ENCODE results near the gene DMAP1.
A peak's percentile ranks its signal among the peaks of the same experiment; 100 is the strongest.

The DMAP1 gene

DNA sequence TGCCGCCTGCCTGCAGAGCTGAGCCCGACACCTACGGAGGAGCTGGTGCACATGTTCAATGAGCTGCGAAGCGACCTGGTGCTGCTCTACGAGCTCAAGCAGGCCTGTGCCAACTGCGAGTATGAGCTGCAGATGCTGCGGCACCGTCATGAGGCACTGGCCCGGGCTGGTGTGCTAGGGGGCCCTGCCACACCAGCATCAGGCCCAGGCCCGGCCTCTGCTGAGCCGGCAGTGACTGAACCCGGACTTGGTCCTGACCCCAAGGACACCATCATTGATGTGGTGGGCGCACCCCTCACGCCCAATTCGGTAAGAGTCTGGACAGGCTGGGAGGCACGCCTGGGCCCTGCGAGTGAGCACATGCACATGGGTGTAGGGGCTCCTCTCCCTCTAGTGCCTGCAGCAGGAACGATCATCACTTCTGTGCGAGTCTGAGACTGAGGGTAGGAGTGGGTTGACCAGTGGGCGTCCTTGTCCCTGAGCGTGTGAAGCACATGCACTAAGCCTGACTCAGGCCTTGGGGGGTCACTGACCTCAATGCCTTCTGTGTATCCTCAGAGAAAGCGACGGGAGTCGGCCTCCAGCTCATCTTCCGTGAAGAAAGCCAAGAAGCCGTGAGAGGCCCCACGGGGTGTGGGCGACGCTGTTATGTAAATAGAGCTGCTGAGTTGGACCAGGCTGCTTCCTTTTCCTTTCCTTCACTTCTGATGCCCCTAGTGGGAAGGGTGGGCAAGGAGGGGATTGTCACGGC, 6.9 kb downstream of the DMAP1 start:
- no peak for DNase-seq
- no peak for TF ChIP-seq POLR2A (IDR thresholded peaks at IDR 0.05; ENCODE audit: low read length)
- no peak for TF ChIP-seq GATA1 (IDR thresholded peaks at IDR 0.05; ENCODE audit: low read depth, low read length)

- DNase-seq = no peak
- no peak for TF ChIP-seq POLR2A (IDR thresholded peaks at IDR 0.05; ENCODE audit: low read length)
- TF ChIP-seq GATA1 (IDR thresholded peaks at IDR 0.05; ENCODE audit: low read depth, low read length) = no peak
These were observed 7.5 kb downstream of the DMAP1 start for GRCh38 chr1:44220755-44221154.

GRCh38 chr1:44221769-44222168, 8.5 kb downstream of the DMAP1 start:
- DNase-seq = no peak
- TF ChIP-seq GATA1 (IDR thresholded peaks at IDR 0.05; ENCODE audit: low read depth, low read length) (no peak), POLR2A (IDR thresholded peaks at IDR 0.05; ENCODE audit: low read length) (no peak)

DNA sequence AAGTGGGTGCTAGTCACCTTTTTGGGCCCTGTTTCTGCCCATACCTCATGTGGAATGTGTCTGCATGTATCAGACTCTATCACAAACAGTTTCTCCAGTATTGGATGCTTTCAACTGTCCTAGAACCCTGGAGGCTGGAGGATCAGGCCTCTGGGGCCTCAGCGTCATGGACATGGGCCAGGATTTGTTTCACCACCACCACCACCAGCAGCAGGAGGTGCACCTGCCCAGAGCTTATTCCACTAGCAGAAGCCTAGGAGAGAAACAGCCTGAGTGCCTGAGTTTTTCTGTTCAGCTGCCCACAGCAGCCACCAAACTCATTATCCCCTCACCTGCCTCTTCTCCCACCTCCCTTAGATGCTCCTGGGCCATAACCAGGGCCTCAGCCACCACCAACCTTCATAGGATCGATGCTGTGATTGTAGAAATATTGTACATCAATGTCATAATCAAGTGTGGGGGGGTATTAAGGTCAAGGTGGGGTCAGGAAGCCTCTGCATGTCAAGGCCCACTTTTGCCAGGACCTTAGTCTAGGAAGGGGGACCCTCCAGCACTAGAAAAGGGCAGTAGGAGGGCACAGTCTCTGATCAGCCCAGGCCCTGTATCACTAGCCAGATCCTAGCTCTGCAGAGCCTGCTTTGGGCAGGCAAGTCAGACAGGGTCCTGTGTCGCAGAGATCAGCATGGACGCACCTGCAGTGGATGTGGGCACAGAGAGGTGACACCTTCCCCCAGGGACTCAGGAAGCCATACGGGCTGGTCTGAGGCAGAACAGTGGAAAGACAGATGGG, 9.3 kb downstream of the DMAP1 start:
- no peak for DNase-seq
- TF ChIP-seq GATA1 (IDR thresholded peaks at IDR 0.05; ENCODE audit: low read depth, low read length) (no peak), POLR2A (IDR thresholded peaks at IDR 0.05; ENCODE audit: low read length) (no peak)

- TF ChIP-seq POLR2A (IDR thresholded peaks at IDR 0.05; ENCODE audit: low read length) (no peak), GATA1 (IDR thresholded peaks at IDR 0.05; ENCODE audit: low read depth, low read length) (no peak)
- DNase-seq = no peak
These were observed 9.9 kb downstream of the DMAP1 start for GRCh38 chr1:44223187-44223610.

DNA sequence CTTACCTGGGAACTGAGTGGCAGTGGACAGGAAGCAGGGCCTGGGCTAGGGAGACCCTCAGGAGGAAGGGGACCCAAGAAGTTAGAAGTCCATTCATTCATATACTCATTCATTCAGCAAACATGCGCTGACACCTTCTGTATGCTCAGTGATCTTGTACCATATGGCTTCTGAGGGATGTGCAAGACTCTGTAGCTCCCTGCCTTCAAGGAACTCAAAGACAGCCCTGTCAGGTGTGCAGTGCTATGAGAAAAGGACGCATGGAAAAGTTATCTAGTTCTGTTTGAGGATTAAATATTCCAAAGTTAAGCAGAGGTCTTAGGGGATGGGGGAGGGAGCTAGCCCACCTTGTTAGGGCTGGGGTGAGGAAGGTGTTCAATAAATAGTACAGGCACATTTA, 12.5 kb downstream of the DMAP1 start:
- DNase-seq = no peak
- TF ChIP-seq POLR2A (IDR thresholded peaks at IDR 0.05; ENCODE audit: low read length) (no peak), GATA1 (IDR thresholded peaks at IDR 0.05; ENCODE audit: low read depth, low read length) (no peak)

DNA sequence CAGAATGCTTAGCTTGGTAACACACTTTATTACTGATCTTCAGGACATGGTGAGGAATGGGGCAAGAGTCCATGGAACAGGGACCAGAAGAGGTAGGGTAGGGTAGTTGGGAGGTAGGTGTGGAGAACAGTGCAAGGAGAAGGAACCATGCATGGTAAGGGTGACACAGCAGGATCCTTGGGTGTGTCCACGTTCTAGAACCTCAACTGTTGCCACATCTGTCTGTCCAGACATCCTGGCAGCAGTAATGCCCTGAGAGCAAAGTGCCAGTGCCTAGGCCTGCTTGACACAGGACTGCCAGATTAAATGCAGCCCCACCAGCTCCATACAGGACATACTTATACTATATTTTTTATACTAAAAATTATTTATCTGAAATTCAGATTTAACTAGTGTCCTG, 13.9 kb downstream of the DMAP1 start:
- DNase-seq = peak; percentile 88 to 90
- no peak for TF ChIP-seq GATA1 (IDR thresholded peaks at IDR 0.05; ENCODE audit: low read depth, low read length)
- no peak for TF ChIP-seq POLR2A (IDR thresholded peaks at IDR 0.05; ENCODE audit: low read length)

DNA sequence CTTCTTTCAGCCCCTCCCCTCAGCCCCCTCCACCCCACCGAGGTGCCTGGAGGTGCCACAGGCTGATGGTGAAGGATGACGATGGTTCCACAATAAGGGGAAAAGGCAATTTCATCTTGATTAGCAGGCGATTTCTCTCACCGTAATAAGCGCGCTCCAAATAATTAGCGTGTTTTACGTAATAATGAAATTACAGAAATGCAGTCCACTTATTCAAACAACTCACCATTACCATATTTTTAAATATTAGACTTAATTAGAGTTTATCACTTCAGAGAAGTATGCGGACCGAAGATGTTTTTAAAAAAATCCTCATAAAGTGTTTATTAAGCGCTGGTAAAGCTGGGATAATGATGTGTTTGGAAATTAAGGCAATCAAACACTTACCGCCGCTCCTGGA, 14.9 kb downstream of the DMAP1 start:
- TF ChIP-seq GATA1 (IDR thresholded peaks at IDR 0.05; ENCODE audit: low read depth, low read length) = no peak
- no peak for TF ChIP-seq POLR2A (IDR thresholded peaks at IDR 0.05; ENCODE audit: low read length)
- no peak for DNase-seq

GRCh38 chr1:44229435-44230167, 16.3 kb downstream of the DMAP1 start:
- TF ChIP-seq POLR2A (IDR thresholded peaks at IDR 0.05; ENCODE audit: low read length) = no peak

GRCh38 chr1:44230796-44231195, 17.5 kb downstream of the DMAP1 start:
- no peak for DNase-seq
- TF ChIP-seq GATA1 (IDR thresholded peaks at IDR 0.05; ENCODE audit: low read depth, low read length) (no peak), POLR2A (IDR thresholded peaks at IDR 0.05; ENCODE audit: low read length) (no peak)

More at GRCh38 chr1:44229435-44230167, 16.3 kb downstream of the DMAP1 start:
- no peak for DNase-seq

DNA sequence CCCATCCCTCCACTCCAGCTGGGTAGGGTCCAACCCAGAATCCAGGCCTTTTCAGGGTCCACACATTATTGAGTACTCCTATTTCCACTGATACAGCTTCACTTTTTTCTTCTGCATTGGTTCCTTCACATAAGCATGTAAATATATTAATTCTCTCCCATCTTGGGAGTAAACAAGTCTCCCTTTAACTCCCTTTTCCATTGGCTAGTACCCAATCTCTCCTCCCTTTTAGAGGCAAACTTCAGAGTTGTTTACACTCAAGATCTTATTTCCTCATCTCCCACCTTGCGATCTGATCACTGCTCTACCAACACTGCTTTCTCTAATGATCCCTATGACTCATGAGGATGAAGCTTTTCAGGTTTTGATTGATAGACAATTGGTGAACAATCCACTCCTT, 20.3 kb downstream of the DMAP1 start:
- TF ChIP-seq GATA1 (IDR thresholded peaks at IDR 0.05; ENCODE audit: low read depth, low read length) = no peak
- no peak for TF ChIP-seq POLR2A (IDR thresholded peaks at IDR 0.05; ENCODE audit: low read length)

GRCh38 chr1:44235808-44236207, 22.5 kb downstream of the DMAP1 start:
- TF ChIP-seq GATA1 (IDR thresholded peaks at IDR 0.05; ENCODE audit: low read depth, low read length) (no peak), POLR2A (IDR thresholded peaks at IDR 0.05; ENCODE audit: low read length) (no peak)
- no peak for DNase-seq

More for the DNA sequence above, 20.3 kb downstream of the DMAP1 start:
- no peak for DNase-seq

DNA sequence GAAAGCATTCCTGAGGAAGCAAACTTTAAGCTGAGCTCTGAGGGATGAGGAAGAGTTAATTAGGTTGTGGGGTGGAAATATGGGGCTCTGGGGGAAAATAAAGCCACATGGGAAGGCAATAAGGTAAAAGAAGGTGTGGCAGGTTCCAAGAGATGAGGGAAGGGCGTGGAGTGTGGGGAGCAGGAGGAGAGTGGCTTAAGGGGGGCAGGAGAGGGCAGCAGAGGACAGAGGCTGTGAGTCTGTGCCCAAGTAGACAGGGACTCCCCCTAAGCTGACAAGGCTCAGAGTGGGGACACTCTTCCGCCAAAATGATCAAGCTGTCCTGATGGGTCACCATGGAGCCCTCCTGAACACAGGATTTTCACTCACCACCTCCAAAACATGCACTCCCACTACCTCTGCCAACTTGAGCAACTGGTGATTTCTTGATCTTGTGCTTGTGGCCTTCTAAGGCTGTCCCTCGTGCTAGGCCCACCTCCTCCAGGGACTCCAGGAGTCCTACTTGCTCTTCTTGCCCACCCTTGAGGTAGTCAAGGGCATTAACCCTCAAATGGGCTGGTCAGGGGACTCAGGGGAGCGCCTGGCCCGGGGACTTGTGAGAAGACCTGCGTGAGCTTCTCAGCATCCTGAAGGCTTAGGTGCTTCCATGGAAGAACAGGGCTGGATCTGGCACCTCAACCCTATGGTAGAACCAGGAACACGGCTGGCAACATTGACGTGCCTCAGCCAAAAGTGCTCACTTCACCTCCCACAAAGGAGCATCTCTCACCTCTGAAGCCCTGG, 23.4 kb downstream of the DMAP1 start:
- TF ChIP-seq GATA1 (IDR thresholded peaks at IDR 0.05; ENCODE audit: low read depth, low read length) (no peak), POLR2A (IDR thresholded peaks at IDR 0.05; ENCODE audit: low read length) (no peak)
- DNase-seq = peak in 1 of 2 experiments; percentile 22
